ENCODE measurements around the gene ZNF484. TPM values are rescaled to one million over a fixed set of nuclear protein-coding genes. Genes with fewer than 3 reads are reported as not detected.
A peak's percentile ranks its signal among the peaks of the same experiment; 100 is the strongest.
"Not testable (repeated sequence)": the region's sequence is repeated elsewhere in the genome, so short reads cannot be mapped to it uniquely, and the experiment has no call there.

Gene ZNF484
- 1 to 10 TPM; 1.8 to 6.0 (median 5.4) TPM for polyA plus RNA-seq

DNA sequence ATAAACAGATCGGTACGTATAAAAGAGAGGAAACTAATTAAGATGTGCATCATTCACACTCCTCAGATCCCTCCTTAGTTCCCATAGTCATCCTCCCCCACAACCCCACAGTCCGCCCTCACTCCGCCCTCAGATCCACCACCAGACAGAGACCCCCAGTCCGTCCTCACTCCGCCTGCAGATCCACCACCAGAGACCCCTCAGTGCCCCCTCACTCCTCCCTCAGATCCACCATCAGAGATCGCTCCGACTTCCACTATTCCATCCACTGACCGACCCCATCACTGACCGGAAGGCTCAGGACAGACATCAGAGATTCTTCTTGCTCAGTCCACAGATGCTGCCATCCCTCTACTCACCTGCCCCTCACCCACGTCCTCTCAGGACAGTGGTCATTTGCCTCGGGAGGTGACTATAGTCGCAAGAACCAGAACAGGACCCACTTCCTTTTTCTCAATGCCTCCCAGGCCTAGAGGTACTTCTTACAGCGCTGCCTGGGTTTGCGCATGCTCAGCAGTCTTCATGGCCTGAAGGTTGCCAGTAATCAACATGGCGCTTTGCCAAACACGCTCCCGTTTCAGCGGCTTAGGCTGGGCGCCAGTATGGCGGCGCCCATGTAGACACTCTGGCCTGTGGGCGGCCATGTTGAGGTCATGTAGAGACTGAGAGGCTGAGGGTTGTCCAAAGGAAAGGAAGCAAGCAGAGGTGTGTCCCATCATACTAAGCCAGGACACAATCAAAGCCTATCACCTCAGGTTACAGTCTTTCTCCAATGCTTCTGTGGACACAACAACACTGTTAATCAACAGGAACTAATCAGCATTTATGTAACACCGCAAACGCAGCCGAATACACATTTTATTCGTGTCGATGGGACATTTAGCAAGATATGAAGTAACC lies at the start of gene ZNF484:
TSS of gene ZNF484 (minus strand) at position 508 of the 900 bp plus-strand sequence. CDS start 3,009 bp downstream, outside the sequence.
- Mint-ChIP-seq H3K9me3 (no peaks in the 10 kb centered on the region), H3K4me3 (peak within 1 kb of the TSS; percentile 87 to 100 (median 99)), H3K36me3 (no peaks in the 10 kb centered on the region), H3K4me1 (peaks cover 39 to 52% of the 10 kb centered on the region in 2 donors), H3K27me3 (ENCODE audit: low read depth in 3 of 3) (peaks cover 0 to 6% (median 4%) of the 10 kb centered on the region in 3 donors), H3K27ac (peak within 1 kb of the TSS; percentile 90 to 100 (median 96))
- peak; percentile 93 to 96 (median 96) for DNase-seq

DNA sequence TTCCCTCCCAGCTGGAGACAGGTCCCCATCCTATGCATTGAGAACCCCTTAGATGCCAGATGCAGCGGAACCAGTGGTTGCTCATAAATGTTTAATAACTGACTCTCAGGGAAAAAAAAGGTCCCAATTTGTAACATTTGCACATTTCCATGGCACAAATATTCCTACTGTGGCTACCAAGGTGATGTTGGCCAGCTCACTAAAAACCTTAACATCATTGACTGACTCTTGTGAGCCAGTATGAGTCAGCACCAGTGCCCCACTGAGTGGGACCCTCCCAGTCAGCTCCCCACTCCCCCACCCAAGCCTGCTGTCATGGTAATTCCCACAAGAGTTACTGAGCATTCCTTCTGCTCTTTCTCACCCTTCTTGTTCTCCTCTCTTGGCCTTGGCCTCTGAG lies 42.6 kb upstream of the ZNF484 start:
- H3K27ac Mint-ChIP-seq, result no peak overlapping the region
- DNase-seq, result no peak
- H3K9me3 Mint-ChIP-seq, result peaks cover 0 to 2% (median 0%) of the 10 kb centered on the region in 6 donors

DNA sequence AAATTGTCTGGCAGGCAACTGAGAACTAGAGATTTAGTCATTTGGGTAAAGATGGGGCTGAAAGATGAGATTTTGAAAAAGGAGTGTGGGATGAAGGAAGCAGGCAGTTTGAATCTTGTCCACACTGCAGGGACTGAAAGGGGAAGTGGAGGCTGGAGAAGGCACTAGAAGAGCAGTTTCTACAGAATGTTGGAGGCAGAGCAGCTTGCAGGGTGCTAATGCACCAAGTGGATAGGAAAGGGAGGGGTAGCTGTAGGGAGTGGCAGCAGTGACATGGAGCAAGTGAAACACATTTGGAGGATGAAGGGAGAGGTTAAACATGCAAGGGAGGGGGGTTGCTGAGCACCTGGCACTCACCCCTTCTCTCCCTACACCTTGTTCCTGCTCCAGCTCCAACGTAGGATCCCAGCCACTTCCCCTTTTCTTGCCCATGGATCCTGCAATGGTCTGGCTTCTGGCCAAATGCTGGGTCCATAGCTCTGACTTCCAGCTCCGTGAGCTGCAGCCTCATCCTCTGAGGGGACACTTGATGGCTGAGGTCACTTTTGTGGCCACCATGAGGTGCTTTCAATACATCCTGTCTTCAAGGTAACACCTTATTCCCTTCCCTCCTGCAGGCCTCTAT lies 39.5 kb upstream of the ZNF484 start:
- H3K36me3 Mint-ChIP-seq, result no peaks in the 10 kb centered on the region
- H3K4me1 Mint-ChIP-seq, result no peaks in the 10 kb centered on the region
- peaks cover under 1 to 9% (median 4%) of the 10 kb centered on the region in 3 donors for H3K27me3 Mint-ChIP-seq (ENCODE audit: low read depth in 3 of 3)
- no peak overlapping the region for H3K27ac Mint-ChIP-seq
- H3K9me3 Mint-ChIP-seq, result no peaks in the 10 kb centered on the region
- H3K4me3 Mint-ChIP-seq, result no peak overlapping the region
- DNase-seq, result no peak

More for the DNA sequence above, 42.6 kb upstream of the ZNF484 start:
- Mint-ChIP-seq H3K27me3 (ENCODE audit: low read depth in 3 of 3) (peaks cover 0 to 6% (median under 1%) of the 10 kb centered on the region in 3 donors), H3K36me3 (no peaks in the 10 kb centered on the region), H3K4me3 (no peak overlapping the region), H3K4me1 (no peaks in the 10 kb centered on the region)

DNA sequence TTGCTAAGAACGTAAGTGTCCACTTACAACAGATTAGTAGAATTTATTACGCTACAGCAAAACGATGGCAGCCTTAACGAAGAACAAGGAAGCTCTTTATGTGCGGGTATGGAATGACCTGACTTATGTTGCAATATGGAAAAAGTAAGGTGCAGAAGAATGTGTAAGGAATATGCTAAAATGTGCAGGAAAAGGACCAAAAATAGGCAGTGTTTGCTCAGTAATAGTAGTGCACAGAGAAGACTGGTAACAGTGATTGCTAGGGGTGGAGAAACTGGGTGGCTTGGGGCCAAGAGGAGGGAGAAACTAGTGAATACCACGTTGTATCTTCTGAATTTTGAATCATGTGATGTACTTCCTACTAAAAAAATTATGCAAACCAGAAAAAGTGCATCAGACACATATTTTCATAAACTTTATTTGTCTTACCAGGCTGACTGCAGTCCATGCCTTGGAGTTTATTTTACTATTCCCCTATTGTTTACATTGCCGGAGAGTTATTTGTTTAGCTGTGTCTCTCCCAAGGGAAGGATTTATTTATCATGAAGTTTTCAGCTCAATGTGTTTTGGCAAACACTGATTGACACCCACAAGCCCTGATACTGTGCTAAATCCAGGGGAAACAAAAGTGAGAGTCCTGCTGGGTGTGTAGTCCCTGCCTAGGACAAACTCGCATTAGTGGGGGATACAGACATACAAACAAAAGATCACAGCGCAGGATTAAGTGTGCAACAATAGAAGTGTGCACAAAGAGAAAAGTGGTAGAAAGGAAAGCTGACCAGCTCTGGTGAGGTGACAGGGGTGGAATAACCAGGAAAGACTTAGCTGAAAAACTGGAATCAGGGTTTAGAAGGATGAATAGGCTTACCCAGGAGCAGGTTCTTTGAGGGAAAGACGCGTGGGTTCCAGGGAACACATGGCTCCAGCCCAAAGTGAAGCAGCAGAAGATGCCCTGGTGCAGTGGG lies 34.0 kb upstream of the ZNF484 start:
- peaks cover 2 to 23% (median 8%) of the 10 kb centered on the region in 3 donors for H3K27me3 Mint-ChIP-seq (ENCODE audit: low read depth in 3 of 3)
- H3K36me3 Mint-ChIP-seq, result no peaks in the 10 kb centered on the region
- H3K4me3 Mint-ChIP-seq, result no peak overlapping the region
- H3K27ac Mint-ChIP-seq, result peak overlapping the region in 1 of 6 donors; percentile 58
- no peaks in the 10 kb centered on the region for H3K9me3 Mint-ChIP-seq
- no peaks in the 10 kb centered on the region for H3K4me1 Mint-ChIP-seq
- DNase-seq, result no peak

DNA sequence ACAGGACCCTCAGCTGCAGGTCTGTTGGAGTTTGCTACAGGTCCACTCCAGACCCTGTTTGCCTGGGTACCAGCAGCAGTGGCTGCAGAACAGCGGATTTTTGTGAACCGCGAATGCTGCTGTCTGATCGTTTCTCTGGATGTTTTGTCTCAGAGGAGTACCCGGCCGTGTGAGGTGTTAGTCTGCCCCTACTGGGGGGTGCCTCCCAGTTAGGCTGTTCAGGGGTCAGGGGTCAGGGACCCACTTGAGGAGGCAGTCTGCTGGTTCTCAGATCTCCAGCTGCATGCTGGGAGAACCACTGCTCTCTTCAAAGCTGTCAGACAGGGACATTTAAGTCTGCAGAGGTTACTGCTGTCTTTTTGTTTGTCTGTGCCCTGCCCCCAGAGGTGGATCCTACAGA lies 27.3 kb upstream of the ZNF484 start:
- H3K27ac Mint-ChIP-seq; H3K4me3 Mint-ChIP-seq; H3K27me3 Mint-ChIP-seq (ENCODE audit: low read depth in 3 of 3); H3K36me3 Mint-ChIP-seq; H3K9me3 Mint-ChIP-seq; H3K4me1 Mint-ChIP-seq; DNase-seq: not testable (repeated sequence)

DNA sequence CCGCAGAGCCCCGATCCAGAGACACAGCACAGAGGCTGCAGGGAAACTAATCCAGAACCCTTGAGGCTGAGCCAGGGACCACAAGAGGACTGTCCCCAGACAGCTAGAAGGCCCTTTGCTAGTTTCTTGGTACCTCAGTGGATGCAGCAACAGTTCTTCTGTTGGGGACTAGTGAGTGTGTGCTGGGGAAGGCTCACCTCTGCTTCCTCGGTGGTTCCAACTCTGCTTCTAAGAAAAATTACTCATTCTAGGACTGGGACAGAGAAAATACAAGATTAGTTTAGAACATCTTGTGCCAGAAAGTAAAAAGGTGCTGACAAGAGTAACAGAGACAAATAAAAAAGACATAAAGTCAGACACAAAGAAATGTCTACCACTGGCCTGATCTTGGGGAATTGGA lies 19.5 kb upstream of the ZNF484 start:
- Mint-ChIP-seq H3K27ac (no peak overlapping the region), H3K4me1 (no peaks in the 10 kb centered on the region)
- no peak for DNase-seq

DNA sequence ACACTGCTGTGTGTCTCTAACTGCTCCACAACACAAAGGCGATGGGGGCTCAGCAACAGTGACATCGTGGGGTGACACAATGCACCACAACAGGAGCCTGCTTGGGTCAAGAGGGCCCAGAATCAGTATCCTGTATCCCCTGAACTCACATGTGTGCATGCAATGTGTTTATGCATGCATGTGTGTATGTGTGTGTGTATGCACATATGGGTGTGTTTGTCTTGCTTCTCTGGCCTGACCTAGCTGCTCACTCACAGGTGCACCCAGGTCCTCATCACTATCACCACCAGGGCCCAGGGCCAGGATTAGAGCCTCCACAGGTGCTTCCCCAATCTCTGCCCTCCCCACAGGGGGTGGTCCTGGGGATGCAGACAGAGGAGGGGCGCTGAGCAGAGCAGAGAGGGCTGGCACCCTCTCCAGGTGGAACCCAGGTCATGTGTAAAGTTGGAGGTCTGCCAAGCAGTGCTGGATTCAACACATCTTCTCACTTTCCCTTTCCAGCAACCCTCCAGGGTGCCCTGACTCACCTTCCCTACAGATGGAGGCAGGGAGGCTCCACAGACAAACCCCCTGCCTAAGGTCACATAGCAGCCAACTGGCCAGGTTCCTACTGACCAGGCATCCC lies 18.1 kb upstream of the ZNF484 start:
- H3K27ac Mint-ChIP-seq, result no peak overlapping the region

More for the DNA sequence above, 19.5 kb upstream of the ZNF484 start:
- Mint-ChIP-seq H3K4me3 (no peak overlapping the region), H3K36me3 (peaks cover 0 to 3% (median 0%) of the 10 kb centered on the region in 3 donors), H3K9me3 (no peaks in the 10 kb centered on the region), H3K27me3 (ENCODE audit: low read depth in 3 of 3) (peaks cover 2 to 3% (median 3%) of the 10 kb centered on the region in 3 donors)

DNA sequence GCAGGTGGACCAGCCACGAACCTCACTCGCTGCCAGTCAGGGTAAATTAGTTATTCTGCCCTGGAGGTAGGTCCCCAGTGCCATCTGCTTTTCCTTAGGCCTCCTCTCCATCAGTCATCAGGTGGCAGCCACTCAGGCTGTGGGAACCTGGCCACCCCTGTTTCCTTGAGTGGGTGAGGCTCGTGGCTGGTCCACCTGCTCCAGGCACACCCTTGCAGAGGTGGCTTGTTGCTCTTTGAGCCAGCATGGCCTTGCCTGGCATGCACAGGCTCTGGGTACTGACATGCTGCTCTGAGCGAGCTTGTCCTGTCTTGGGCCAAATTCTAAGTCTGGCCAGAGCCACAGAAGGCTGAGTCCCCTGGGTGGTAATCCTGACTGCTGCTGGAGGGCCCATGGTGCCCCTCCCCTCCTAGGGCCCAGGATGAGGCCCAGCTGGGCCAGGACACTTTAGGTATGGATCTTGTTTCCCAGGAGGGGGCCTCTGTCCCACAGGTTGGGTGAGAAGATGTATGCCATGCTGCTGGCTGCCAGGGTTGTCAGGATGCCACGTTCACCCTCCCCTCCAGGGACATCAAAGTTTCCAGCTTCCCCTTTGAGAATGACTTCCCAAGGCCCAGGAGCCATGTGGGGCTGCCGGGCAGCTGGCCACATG lies 17.0 kb upstream of the ZNF484 start:
- Mint-ChIP-seq H3K36me3 (peaks cover 0 to 3% (median 0%) of the 10 kb centered on the region in 3 donors), H3K4me1 (no peaks in the 10 kb centered on the region), H3K9me3 (no peaks in the 10 kb centered on the region), H3K27ac (no peak overlapping the region), H3K4me3 (no peak overlapping the region), H3K27me3 (ENCODE audit: low read depth in 3 of 3) (peaks cover 3 to 6% (median 3%) of the 10 kb centered on the region in 3 donors)
- DNase-seq, result no peak

More for the DNA sequence above, 18.1 kb upstream of the ZNF484 start:
- Mint-ChIP-seq H3K4me1 (no peaks in the 10 kb centered on the region), H3K36me3 (peaks cover 0 to 3% (median 0%) of the 10 kb centered on the region in 3 donors), H3K4me3 (no peak overlapping the region), H3K9me3 (no peaks in the 10 kb centered on the region), H3K27me3 (ENCODE audit: low read depth in 3 of 3) (peaks cover 3 to 6% (median 3%) of the 10 kb centered on the region in 3 donors)
- DNase-seq, result no peak

DNA sequence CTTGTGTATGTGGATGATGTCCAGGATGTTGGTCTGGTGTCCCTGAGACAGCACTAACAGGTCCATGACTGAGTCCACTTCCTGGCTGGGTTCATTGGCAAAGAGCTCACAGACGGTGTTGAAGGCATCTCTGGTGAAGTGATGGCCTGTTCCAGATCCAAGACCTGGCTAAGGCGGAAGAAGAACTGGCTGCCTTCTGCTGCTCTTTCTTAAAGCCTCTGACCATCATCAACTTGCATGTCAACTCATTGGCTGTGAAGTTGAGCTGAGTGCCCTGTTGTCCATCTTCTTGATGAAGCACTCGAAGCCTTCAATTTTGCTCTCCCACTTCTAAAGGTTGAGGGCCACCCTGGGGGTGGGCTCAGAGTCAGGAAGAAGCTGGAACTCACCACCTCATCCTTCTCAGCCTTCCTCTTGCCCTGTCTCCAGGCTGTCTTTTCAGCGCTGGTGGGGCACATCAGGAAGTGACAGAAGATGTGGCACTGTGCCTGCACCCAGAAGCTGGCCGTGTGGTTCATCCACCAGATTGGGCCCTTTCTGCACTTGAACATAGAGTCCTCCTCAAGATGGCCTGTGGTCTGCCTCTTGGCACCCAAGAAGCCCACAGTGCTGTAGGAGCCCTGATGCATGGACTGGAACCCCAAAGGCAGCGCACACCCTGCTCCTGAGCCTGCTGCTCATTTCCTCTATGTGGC lies 16.2 kb upstream of the ZNF484 start:
- H3K4me1 Mint-ChIP-seq; DNase-seq; H3K27ac Mint-ChIP-seq; H3K36me3 Mint-ChIP-seq; H3K4me3 Mint-ChIP-seq; H3K9me3 Mint-ChIP-seq; H3K27me3 Mint-ChIP-seq (ENCODE audit: low read depth in 3 of 3): not testable (repeated sequence)

DNA sequence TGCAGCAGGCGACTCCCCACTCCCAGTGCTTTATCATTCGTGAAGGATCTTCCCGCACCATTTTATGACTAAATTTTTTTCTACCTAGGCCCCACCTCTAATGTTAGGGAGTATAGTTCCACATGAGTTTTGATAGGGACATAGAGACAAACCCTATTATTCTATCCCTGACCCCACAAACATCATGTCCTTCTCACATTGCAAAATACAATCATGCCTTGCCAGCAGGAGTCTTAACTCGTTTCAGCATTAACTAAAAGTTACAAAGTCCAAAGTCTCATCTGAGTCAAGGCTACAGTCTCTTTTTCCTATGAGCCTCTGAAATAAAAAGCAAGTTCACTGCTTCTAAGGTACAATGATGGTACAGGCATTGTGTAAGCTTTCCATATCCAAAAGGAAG lies 14.4 kb upstream of the ZNF484 start:
- H3K27ac Mint-ChIP-seq; H3K4me1 Mint-ChIP-seq; H3K4me3 Mint-ChIP-seq; H3K36me3 Mint-ChIP-seq; DNase-seq; H3K27me3 Mint-ChIP-seq (ENCODE audit: low read depth in 3 of 3); H3K9me3 Mint-ChIP-seq: not testable (repeated sequence)

DNA sequence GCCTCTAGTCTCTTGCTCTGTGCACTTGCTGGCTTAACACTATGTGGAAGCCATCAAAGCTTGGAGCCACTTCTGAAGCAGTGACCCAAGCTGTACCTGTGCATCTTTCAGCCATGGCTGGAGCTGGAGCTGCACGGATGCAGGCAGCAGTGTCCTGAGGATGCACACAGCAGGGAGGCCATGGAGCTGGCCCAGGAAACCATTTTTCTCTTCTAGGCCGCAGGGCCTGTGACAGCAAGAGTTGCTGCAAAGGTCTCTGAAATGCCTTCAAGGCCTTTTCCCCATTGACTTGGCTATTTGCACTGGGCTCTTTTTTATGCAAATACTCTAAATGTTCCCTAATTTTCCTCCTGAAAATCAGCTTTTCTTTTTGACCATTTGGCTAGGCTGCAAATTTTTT lies 12.9 kb upstream of the ZNF484 start:
- no peaks in the 10 kb centered on the region for H3K4me1 Mint-ChIP-seq
- peaks cover 0 to 9% (median 2%) of the 10 kb centered on the region in 3 donors for H3K27me3 Mint-ChIP-seq (ENCODE audit: low read depth in 3 of 3)
- H3K27ac Mint-ChIP-seq, result no peak overlapping the region
- no peak for DNase-seq
- H3K36me3 Mint-ChIP-seq, result no peaks in the 10 kb centered on the region
- H3K4me3 Mint-ChIP-seq, result no peak overlapping the region
- H3K9me3 Mint-ChIP-seq, result no peaks in the 10 kb centered on the region

DNA sequence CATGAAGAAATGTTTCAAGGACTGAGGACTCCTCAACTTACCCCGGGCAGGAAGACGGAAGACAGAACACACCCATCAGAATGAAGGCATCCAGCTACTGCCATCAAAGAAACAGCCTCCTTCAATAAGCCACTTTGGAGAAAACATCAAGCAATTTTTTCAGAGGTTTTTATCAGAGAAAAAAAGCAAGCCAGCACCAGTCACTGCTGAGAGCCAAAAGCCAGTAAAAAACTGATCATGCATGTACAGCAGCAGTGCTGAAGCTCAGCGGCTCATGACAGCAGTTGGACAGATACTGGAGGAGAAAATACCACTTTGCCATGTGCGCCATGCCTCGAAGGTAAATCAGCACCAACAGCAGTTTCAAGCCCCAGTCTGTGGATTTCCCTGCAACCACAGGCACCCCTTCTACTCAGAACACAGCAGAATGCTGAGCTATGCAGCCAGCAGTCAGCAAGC lies 10.1 kb upstream of the ZNF484 start:
- DNase-seq, result no peak
- Mint-ChIP-seq H3K27me3 (ENCODE audit: low read depth in 3 of 3) (peaks cover 2 to 13% (median 7%) of the 10 kb centered on the region in 3 donors), H3K4me1 (no peaks in the 10 kb centered on the region), H3K9me3 (no peaks in the 10 kb centered on the region), H3K4me3 (no peak overlapping the region), H3K36me3 (no peaks in the 10 kb centered on the region), H3K27ac (no peak overlapping the region)
